CD14-positive monocyte (primary cell): ENCODE results near the gene PAK1IP1. TPM values are rescaled to one million over a fixed set of nuclear protein-coding genes. Genes with fewer than 3 reads are reported as not detected.

ENCODE experiments used
- DNase-seq, 3 donors: peaks; one replicate each; pipeline ENCODE4 v3.0.0-alpha.2; 2011 to 2022
- H2AFZ ChIP-seq: 2 replicates; pipeline ENCODE4 v1.6.0; 2012; ENCODE audit warnings: mild to moderate bottlenecking, low read depth, low read length, inconsistent platforms; ENCODE audit not compliant: insufficient read depth, poor library complexity, severe bottlenecking
- H3K27ac ChIP-seq, 2 donors: 1 replicate in 1 of 2; 2 replicates in 1 of 2; pipeline ENCODE4 v1.5.1; 2012 to 2013; ENCODE audit warnings: low read length in 2 of 2, control low read depth in 1 of 2, inconsistent platforms in 1 of 2, low read depth in 1 of 2, mild to moderate bottlenecking in 1 of 2
- H3K27me3 ChIP-seq, 2 donors: one replicate each; pipeline versions ENCODE4 v1.6.0 to v1.6.1; 2011 to 2013; ENCODE audit warnings: low read length in 2 of 2; ENCODE audit not compliant: control insufficient read depth in 2 of 2, insufficient read depth in 2 of 2
- H3K36me3 ChIP-seq, 2 donors: replicated peaks in 1 of 2; 1 replicate in 1 of 2; 2 replicates in 1 of 2; pipeline versions ENCODE4 v1.5.1 to v1.6.1; 2012 to 2013; ENCODE audit warnings: low read length in 2 of 2, control low read depth in 1 of 2, inconsistent platforms in 1 of 2, mild to moderate bottlenecking in 1 of 2; ENCODE audit not compliant: insufficient read depth in 2 of 2, control insufficient read depth in 1 of 2
- H3K4me1 ChIP-seq, 2 donors: 1 replicate in 1 of 2; 2 replicates in 1 of 2; pipeline versions ENCODE4 v1.5.1 to v1.6.1; 2012 to 2013; ENCODE audit warnings: low read length in 2 of 2, control low read depth in 1 of 2, inconsistent platforms in 1 of 2, mild to moderate bottlenecking in 1 of 2, moderate library complexity in 1 of 2; ENCODE audit not compliant: insufficient read depth in 2 of 2, control insufficient read depth in 1 of 2
- H3K4me2 ChIP-seq: replicated peaks from 2 replicates; pipeline ENCODE3; 2012; ENCODE audit warnings: low read length, moderate library complexity, mild to moderate bottlenecking; ENCODE audit not compliant: poor library complexity, severe bottlenecking; ENCODE audit errors: extremely low read depth
- H3K4me3 ChIP-seq, 3 experiments: fragments of 200-600 bp in 1 of 3; sonication (generic) in 1 of 3; replicated peaks in 1 of 3; 1 replicate in 2 of 3; 2 replicates in 1 of 3; pipeline ENCODE4 v1.5.1; 2011 to 2013; ENCODE audit warnings: low read length in 3 of 3, mild to moderate bottlenecking in 3 of 3, control low read depth in 2 of 3, low read depth in 2 of 3, inconsistent platforms in 1 of 3, moderate library complexity in 1 of 3
- H3K79me2 ChIP-seq: 2 replicates; pipeline ENCODE4 v1.6.0; 2012; ENCODE audit warnings: mild to moderate bottlenecking, control low read depth, inconsistent platforms, low read length, moderate library complexity; ENCODE audit not compliant: insufficient read depth
- H3K9ac ChIP-seq: 2 replicates; pipeline ENCODE4 v1.6.0; 2017; ENCODE audit warnings: low read length, mild to moderate bottlenecking; ENCODE audit not compliant: insufficient read depth, poor library complexity, severe bottlenecking
- H3K9me3 ChIP-seq, 2 donors: replicated peaks in 1 of 2; 1 replicate in 1 of 2; 2 replicates in 1 of 2; pipeline versions ENCODE4 v1.5.1 to v1.6.1; 2012 to 2013; ENCODE audit warnings: low read length in 2 of 2, control low read depth in 1 of 2; ENCODE audit not compliant: control insufficient read depth in 1 of 2, insufficient read depth in 1 of 2
- H4K20me1 ChIP-seq: 2 replicates; pipeline ENCODE4 v1.6.0; 2012; ENCODE audit warnings: mild to moderate bottlenecking, low read length, control low read depth, moderate library complexity; ENCODE audit not compliant: insufficient read depth
- H3K27ac Mint-ChIP-seq, 7 donors: one replicate each; pipeline ENCODE4 v1.8.0; 2020; ENCODE audit warnings: mild to moderate bottlenecking in 7 of 7, mixed read lengths in 7 of 7, moderate library complexity in 6 of 7, inconsistent platforms in 2 of 7
- H3K27me3 Mint-ChIP-seq, 3 donors: one replicate each; pipeline ENCODE4 v1.8.0; 2021 to 2022; ENCODE audit warnings: low read depth in 3 of 3, mild to moderate bottlenecking in 3 of 3, mixed read lengths in 3 of 3, moderate library complexity in 3 of 3, inconsistent platforms in 1 of 3
- H3K36me3 Mint-ChIP-seq, 2 donors: one replicate each; pipeline ENCODE4 v1.8.0; 2020; ENCODE audit warnings: mixed read lengths in 2 of 2, inconsistent platforms in 1 of 2, mild to moderate bottlenecking in 1 of 2
- H3K4me1 Mint-ChIP-seq: one replicate; pipeline ENCODE4 v1.8.0; 2020; ENCODE audit warnings: mild to moderate bottlenecking, mixed read lengths
- H3K4me3 Mint-ChIP-seq, 2 donors: one replicate each; pipeline ENCODE4 v1.8.0; 2020; ENCODE audit warnings: mild to moderate bottlenecking in 2 of 2, mixed read lengths in 2 of 2, moderate library complexity in 1 of 2
- H3K9me3 Mint-ChIP-seq, 7 donors: one replicate each; pipeline ENCODE4 v1.8.0; 2020 to 2022; ENCODE audit warnings: mixed read lengths in 7 of 7, mild to moderate bottlenecking in 6 of 7, moderate library complexity in 6 of 7, inconsistent platforms in 2 of 7
- CTCF ChIP-seq: fragments of 200-600 bp; IDR thresholded peaks from one replicate; pipeline ENCODE4 v1.8.0; 2022; ENCODE audit warnings: antibody characterized with exemption, mild to moderate bottlenecking
- WGBS: methylation state at CpG from one replicate; pipeline ENCODE4 v1.1.5; 2013; ENCODE audit warnings: missing lambda C conversion rate; ENCODE audit not compliant: insufficient coverage; 5-methylcytosine and 5-hydroxymethylcytosine counted together
- intact Hi-C, 2 donors: fragments of 100-400 bp; cut with micrococcal nuclease; formaldehyde crosslinking; loops; one replicate each; pipeline versions ENCODE4 v1.15.0 to v1.15.1; 2023
- polyA plus RNA-seq, 3 donors: library from polyadenylated mRNA; depleted of rRNA in 1 of 3; unstranded in 2 of 3; stranded (reverse) in 1 of 3; fragments of 300-500 nt in 2 of 3; fragments of >200 nt in 1 of 3; fragmentation: Illumina TruSeq in 2 of 3; gene quantifications; 1 replicate in 2 of 3; 2 replicates in 1 of 3; pipeline ENCODE4 v1.2.3, GENCODE V29; 2012 to 2021

PAK1IP1 gene
- polyA plus RNA-seq, 3 donors: 6.2 to 13.3 (median 11.7) TPM

- peaks cover 0 to 2% (median 0%) of the 10 kb centered on the region in 7 donors for H3K9me3 Mint-ChIP-seq
- peaks cover 11% of the 10 kb centered on the region for H3K4me1 Mint-ChIP-seq
- Histone ChIP-seq H3K36me3 (no peaks in the 10 kb centered on the region), H3K9ac (no peak overlapping the region), H3K27ac (no peak overlapping the region), H3K4me1 (peaks cover 0 to 4% of the 10 kb centered on the region in 2 donors), H2AFZ (no peak overlapping the region), H3K79me2 (no peaks in the 10 kb centered on the region), H3K4me3 (no peak overlapping the region), H3K9me3 (no peaks in the 10 kb centered on the region), H3K27me3 (no peaks in the 10 kb centered on the region), H3K4me2 (no peak overlapping the region), H4K20me1 (no peaks in the 10 kb centered on the region)
- peaks cover 0 to 3% of the 10 kb centered on the region in 2 donors for H3K36me3 Mint-ChIP-seq
- no peak for DNase-seq
- no peak overlapping the region for H3K4me3 Mint-ChIP-seq
- TF ChIP-seq CTCF: no peak
- intact Hi-C loops: no loop called here
- H3K27me3 Mint-ChIP-seq: peaks cover 0 to 1% (median 0%) of the 10 kb centered on the region in 3 donors
- H3K27ac Mint-ChIP-seq: no peak overlapping the region
These were observed 12.3 kb upstream of the PAK1IP1 start for GRCh38 chr6:10682355-10682988.

- H3K9ac ChIP-seq: no peak overlapping the region
- H3K9me3 ChIP-seq: no peaks in the 10 kb centered on the region
- no peak overlapping the region for H3K27ac ChIP-seq
- Mint-ChIP-seq H3K27me3 (peaks cover 0 to 1% (median 0%) of the 10 kb centered on the region in 3 donors), H3K9me3 (peaks cover 0 to 2% (median 0%) of the 10 kb centered on the region in 7 donors), H3K4me1 (peaks cover 11% of the 10 kb centered on the region), H3K4me3 (no peak overlapping the region), H3K36me3 (peaks cover 0 to 3% of the 10 kb centered on the region in 2 donors), H3K27ac (no peak overlapping the region)
- H3K4me1 ChIP-seq: peaks cover 0 to 4% of the 10 kb centered on the region in 2 donors
- H4K20me1 ChIP-seq: no peaks in the 10 kb centered on the region
- no peak overlapping the region for H2AFZ ChIP-seq
- DNase-seq: no peak
- WGBS: no CpG with 5 or more reads among the region's 5 CpGs
- no peaks in the 10 kb centered on the region for H3K79me2 ChIP-seq
- no peak overlapping the region for H3K4me3 ChIP-seq
- H3K27me3 ChIP-seq: no peaks in the 10 kb centered on the region
- TF ChIP-seq CTCF: no peak
- intact Hi-C loops: no loop called here
- no peaks in the 10 kb centered on the region for H3K36me3 ChIP-seq
- H3K4me2 ChIP-seq: no peak overlapping the region
These were observed 10.2 kb upstream of the PAK1IP1 start for GRCh38 chr6:10684618-10685017.
